ENCODE results near the gene NAA16.

- TF ChIP-seq CTCF (IDR thresholded peaks at IDR 0.05) (no peak), POLR2A (IDR thresholded peaks at IDR 0.05) (no peak)
These were observed 54.6 kb downstream of the NAA16 start for GRCh38 chr13:41365631-41366030.
